Spleen (tissue), 11 donors: ENCODE measurements around the gene ARRB2. TPM values are rescaled to one million over a fixed set of nuclear protein-coding genes. Genes with fewer than 3 reads are reported as not detected.

Source experiments
- DNase-seq: peaks from one replicate; pipeline ENCODE4 v3.0.0-alpha.2; 2020
- H3K27ac ChIP-seq, 8 donors: fragments of 200-600 bp; sonication (generic) in 7 of 8; 1 replicate in 4 of 8; 2 replicates in 4 of 8; pipeline versions ENCODE4 v1.5.0 to v1.8.0; 2016 to 2021; ENCODE audit warnings: inconsistent platforms in 4 of 8, mild to moderate bottlenecking in 4 of 8, moderate library complexity in 1 of 8
- H3K27me3 ChIP-seq, 7 donors: fragments of 200-600 bp; sonication (generic) in 6 of 7; replicated peaks in 1 of 7; 1 replicate in 4 of 7; 2 replicates in 3 of 7; pipeline versions ENCODE4 v1.5.0 to v1.8.0; 2016 to 2021; ENCODE audit warnings: inconsistent platforms in 3 of 7, mild to moderate bottlenecking in 1 of 7
- H3K36me3 ChIP-seq, 6 donors: fragments of 200-600 bp; sonication (generic) in 5 of 6; 1 replicate in 4 of 6; 2 replicates in 2 of 6; pipeline versions ENCODE4 v1.5.0 to v1.8.0; 2016 to 2021; ENCODE audit warnings: inconsistent platforms in 2 of 6
- H3K4me1 ChIP-seq, 6 donors: fragments of 200-600 bp; sonication (generic) in 5 of 6; 1 replicate in 3 of 6; 2 replicates in 3 of 6; pipeline versions ENCODE4 v1.5.0 to v1.8.0; 2016 to 2021; ENCODE audit warnings: inconsistent platforms in 3 of 6
- H3K4me3 ChIP-seq, 8 donors: fragments of 200-600 bp; sonication (generic) in 7 of 8; 1 replicate in 4 of 8; 2 replicates in 4 of 8; pipeline versions ENCODE4 v1.5.0 to v1.8.0; 2016 to 2021; ENCODE audit warnings: inconsistent platforms in 4 of 8, mild to moderate bottlenecking in 4 of 8, moderate library complexity in 2 of 8
- H3K9me3 ChIP-seq, 8 donors: fragments of 200-600 bp; sonication (generic) in 7 of 8; 1 replicate in 4 of 8; 2 replicates in 4 of 8; pipeline versions ENCODE4 v1.5.0 to v1.8.0; 2016 to 2021; ENCODE audit warnings: inconsistent platforms in 4 of 8
- POLR2A ChIP-seq, 3 donors: fragments of 450-650 bp; IDR thresholded peaks; one replicate each; pipeline ENCODE4 v1.5.1; 2017; ENCODE audit warnings: antibody characterized with exemption in 3 of 3, mild to moderate bottlenecking in 1 of 3
- POLR2AphosphoS5 ChIP-seq, 3 donors: sonication (generic); formaldehyde crosslinking; IDR thresholded peaks; one replicate each; pipeline ENCODE4 v1.5.1; 2017; ENCODE audit warnings: antibody characterized with exemption in 3 of 3
- WGBS, 5 donors: extraction: QIAGEN DNeasy Blood & Tissue Kit in 3 of 5; methylation state at CpG; one replicate each; pipeline versions ENCODE4 v1.1.5 to v1.1.7; 2013 to 2018; 5-methylcytosine and 5-hydroxymethylcytosine counted together
- intact Hi-C: fragments of 100-400 bp; cut with DNase I; formaldehyde crosslinking; loops from one replicate; pipeline ENCODE4 v1.15.0; 2023; ENCODE audit warnings: low total_unique reads
- polyA plus RNA-seq, 3 donors: library from polyadenylated mRNA; stranded (reverse); fragments of 200-250 nt; gene quantifications; one replicate each; pipeline ENCODE4 v1.2.1, GENCODE V29; 2013
- total RNA-seq, 7 donors: library from RNA; depleted of rRNA in 3 of 7; stranded (reverse); fragments of >200 nt in 3 of 7; fragmentation: NEBNext Ultra II Directional in 4 of 7; extraction: Animal tissue kit (Norgen Biotek cat#: 25700) in 4 of 7; gene quantifications; one replicate each; pipeline versions ENCODE4 v1.1.0 to v1.2.1, GENCODE V29; 2016 to 2021
- TF ChIP-seq, protein P1 (sequence below), 11 experiments: fragments of 200-600 bp in 7 of 11; fragments of 450-650 bp in 4 of 11; sonication (generic) in 4 of 11; IDR thresholded peaks in 8 of 11; conservative IDR thresholded peaks in 3 of 11; 1 replicate in 7 of 11; 2 replicates in 4 of 11; pipeline versions ENCODE4 v1.4.0 to v1.8.0; 2016 to 2021; ENCODE audit warnings: antibody characterized with exemption in 11 of 11, inconsistent platforms in 4 of 11, mild to moderate bottlenecking in 1 of 11
- donor health status: healthy with polysubstance abuse.
- donor health status: DM: no; HTN: no; CAD: no; lungs with moderate emphysema.
- donor health status: DM: no; HTN: no; CAD: no.
- donor health status: Bipolar disorder and iron deficiency.
- donor health status: healthy.
- donor health status: DM: no; HTN: no; CAD: no.
- donor health status: DM: yes; HTN: yes; CAD: no.

The ARRB2 gene
- total and polyA plus RNA-seq, 10 donors = 61.4 to 416 (median 209) TPM

DNA sequence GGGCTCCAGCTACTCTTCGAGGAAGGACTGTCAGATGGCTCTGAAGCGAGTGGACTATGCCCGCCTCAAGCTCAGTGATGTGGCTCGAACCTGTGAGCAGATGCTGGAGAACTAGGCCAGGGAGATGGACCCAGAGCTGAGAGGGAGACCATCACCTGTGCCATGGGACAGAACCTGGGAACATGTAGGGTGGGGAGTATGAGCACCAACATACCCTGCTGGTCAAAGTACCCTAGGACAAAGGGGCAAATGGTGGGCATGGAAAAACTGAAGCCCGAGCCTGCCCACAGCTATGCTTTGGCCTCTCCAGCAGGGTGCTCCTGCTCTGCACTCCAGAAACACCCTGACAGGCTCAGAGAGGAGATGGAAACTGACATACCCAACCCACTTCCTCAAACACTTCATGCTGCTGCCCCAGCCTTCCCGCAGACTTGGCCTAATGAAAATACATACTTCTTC is 22.7 kb downstream of the ARRB2 start:
- Histone ChIP-seq H3K36me3 (peaks cover 0 to 27% (median 0%) of the 10 kb centered on the region in 6 donors), H3K4me3 (peak overlapping the region in 1 of 8 donors; percentile 83), H3K9me3 (no peaks in the 10 kb centered on the region), H3K27me3 (peaks cover 0 to 2% (median 0%) of the 10 kb centered on the region in 7 donors), H3K27ac (peak overlapping the region; percentile 35 to 97 (median 94)), H3K4me1 (peaks cover 18 to 78% (median 47%) of the 10 kb centered on the region in 6 donors)
- WGBS, 5 donors = 52 to 68% (median 64%) methylated on average over 6 of the region's 6 CpGs
- intact Hi-C loops = loop anchor here (10.0 kb wide), 1 partner anchor 52 kb away; the partner anchor contains the start of genes GLTPD2 and VMO1
- TF ChIP-seq POLR2A (IDR thresholded peaks at IDR 0.05) = no peak
- TF ChIP-seq, protein P1, sequence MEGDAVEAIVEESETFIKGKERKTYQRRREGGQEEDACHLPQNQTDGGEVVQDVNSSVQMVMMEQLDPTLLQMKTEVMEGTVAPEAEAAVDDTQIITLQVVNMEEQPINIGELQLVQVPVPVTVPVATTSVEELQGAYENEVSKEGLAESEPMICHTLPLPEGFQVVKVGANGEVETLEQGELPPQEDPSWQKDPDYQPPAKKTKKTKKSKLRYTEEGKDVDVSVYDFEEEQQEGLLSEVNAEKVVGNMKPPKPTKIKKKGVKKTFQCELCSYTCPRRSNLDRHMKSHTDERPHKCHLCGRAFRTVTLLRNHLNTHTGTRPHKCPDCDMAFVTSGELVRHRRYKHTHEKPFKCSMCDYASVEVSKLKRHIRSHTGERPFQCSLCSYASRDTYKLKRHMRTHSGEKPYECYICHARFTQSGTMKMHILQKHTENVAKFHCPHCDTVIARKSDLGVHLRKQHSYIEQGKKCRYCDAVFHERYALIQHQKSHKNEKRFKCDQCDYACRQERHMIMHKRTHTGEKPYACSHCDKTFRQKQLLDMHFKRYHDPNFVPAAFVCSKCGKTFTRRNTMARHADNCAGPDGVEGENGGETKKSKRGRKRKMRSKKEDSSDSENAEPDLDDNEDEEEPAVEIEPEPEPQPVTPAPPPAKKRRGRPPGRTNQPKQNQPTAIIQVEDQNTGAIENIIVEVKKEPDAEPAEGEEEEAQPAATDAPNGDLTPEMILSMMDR (IDR thresholded peaks at IDR 0.05 in 8 of 11, conservative IDR thresholded peaks at IDR 0.05 in 3 of 11) = peak in 9 of 11 experiments; percentile 37 to 72 (median 55)
- TF ChIP-seq POLR2AphosphoS5 (IDR thresholded peaks at IDR 0.05) = peak in 2 of 3 donors; percentile 62 to 81
- DNase-seq = peak; percentile 84

DNA sequence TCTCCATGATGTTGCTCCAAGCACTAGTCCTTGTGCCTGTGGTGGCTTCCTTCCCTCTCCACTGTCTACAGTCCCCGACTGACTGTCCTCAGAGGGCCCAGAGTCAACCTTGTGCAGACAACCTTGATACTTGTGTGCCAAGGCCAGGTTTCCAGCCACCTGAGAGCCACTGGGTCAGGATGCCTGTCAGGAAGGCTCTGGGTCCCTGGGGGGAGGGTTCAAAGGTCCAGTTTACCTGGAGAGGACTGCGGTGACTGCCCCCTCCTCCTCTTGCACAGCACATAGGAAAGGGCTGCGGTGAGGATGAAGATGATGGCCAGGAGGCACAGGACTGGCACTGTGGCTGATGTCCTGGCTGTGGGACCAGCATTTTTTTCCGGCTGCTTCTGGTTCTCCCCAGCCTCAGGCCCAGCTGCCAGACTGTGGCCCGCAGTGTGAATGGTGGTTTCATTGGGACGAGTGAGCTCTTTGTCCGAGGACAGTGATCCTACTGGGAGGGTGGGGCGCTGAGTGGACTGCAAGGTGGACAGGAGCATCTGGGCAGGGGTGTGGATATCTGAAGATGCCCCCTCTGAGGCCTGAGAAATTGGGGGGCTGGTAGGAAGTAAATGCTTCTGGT is 24.5 kb downstream of the ARRB2 start:
- WGBS, 5 donors = 90 to 96% (median 91%) methylated on average over 6 to 8 of the region's 8 CpGs
- Histone ChIP-seq H3K27me3 (peaks cover 0 to 21% (median 0%) of the 10 kb centered on the region in 7 donors), H3K27ac (peak overlapping the region in 5 of 8 donors; percentile 79 to 97 (median 95)), H3K36me3 (peaks cover 0 to 27% (median 0%) of the 10 kb centered on the region in 6 donors), H3K4me3 (peak overlapping the region in 1 of 8 donors; percentile 40), H3K4me1 (peaks cover 26 to 96% (median 61%) of the 10 kb centered on the region in 6 donors), H3K9me3 (no peaks in the 10 kb centered on the region)
- DNase-seq = peak; percentile 70
- TF ChIP-seq, protein P1 (IDR thresholded peaks at IDR 0.05 in 8 of 11, conservative IDR thresholded peaks at IDR 0.05 in 3 of 11) = no peak
- TF ChIP-seq POLR2AphosphoS5 (IDR thresholded peaks at IDR 0.05) = peak in 1 of 3 donors; percentile 30
- intact Hi-C loops = loop anchor here (10.0 kb wide), 1 partner anchor 50 kb away; the partner anchor contains the start of genes GLTPD2 and VMO1

DNA sequence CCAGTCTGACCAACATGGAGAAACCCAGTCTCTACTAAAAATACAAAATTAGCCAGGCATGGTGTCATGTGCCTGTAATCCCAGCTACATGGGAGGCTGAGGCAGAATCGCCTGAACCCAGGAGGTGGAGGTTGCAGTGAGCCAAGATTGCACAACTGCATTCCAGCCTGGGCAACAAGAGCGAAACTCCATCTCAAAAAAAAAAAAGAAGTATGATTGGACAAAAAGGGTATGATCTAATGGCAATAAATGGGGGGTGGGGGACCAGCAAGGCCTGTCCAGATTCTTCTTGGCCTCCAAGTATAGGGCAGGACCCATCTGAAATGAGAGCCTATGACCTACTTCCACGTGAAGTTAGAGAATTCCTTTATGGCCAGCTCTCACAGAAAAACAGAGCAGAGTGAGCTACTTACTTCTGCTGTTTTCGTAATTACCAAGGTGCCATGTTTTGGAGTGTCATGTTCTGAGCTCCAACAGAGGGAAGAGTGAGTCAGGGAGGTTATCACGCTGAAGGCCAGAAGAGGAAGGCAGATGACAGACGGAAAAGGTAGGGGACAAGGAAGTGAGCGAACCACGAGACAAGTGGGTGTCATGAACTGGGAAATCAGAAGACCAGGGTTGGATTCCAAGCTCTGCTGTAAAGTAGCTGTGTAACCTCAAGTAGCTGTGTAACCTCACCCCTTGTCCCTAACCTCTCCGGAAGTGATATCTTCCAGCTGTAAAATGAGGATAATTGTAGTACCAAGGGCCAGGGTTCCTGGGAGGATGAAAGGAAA is 25.6 kb downstream of the ARRB2 start:
- H3K4me3 ChIP-seq = peak overlapping the region in 1 of 8 donors; percentile 40
- intact Hi-C loops = loop anchor here (10.0 kb wide), 1 partner anchor 49 kb away; the partner anchor contains the start of genes GLTPD2 and VMO1
- H3K4me1 ChIP-seq = peaks cover 25 to 93% (median 59%) of the 10 kb centered on the region in 6 donors
- 33 to 50% (median 38%) methylated on average over 9 of the region's 9 CpGs for WGBS, 5 donors
- H3K36me3 ChIP-seq = peaks cover 0 to 27% (median 0%) of the 10 kb centered on the region in 6 donors
- H3K9me3 ChIP-seq = no peaks in the 10 kb centered on the region
- peak overlapping the region; percentile 4 to 97 (median 82) for H3K27ac ChIP-seq
- peaks cover 0 to 31% (median 0%) of the 10 kb centered on the region in 7 donors for H3K27me3 ChIP-seq
- TF ChIP-seq POLR2AphosphoS5 (IDR thresholded peaks at IDR 0.05) (peak in 2 of 3 donors; percentile 16 to 93), POLR2A (IDR thresholded peaks at IDR 0.05) (no peak)
- TF ChIP-seq, protein P1 (IDR thresholded peaks at IDR 0.05 in 8 of 11, conservative IDR thresholded peaks at IDR 0.05 in 3 of 11) = peak in 1 of 11 experiments; percentile 11
- peak; percentile 67 for DNase-seq
